NK-92 (cell line): Measurements from ENCODE around the gene PANK1.
"Not testable (repeated sequence)": the region's sequence is repeated elsewhere in the genome, so short reads cannot be mapped to it uniquely, and the experiment has no call there.

ENCODE experiments used
- DNase-seq: peaks from one replicate; lab custom pipeline; 2025; ENCODE audit not compliant: unreplicated experiment; lab: John Stamatoyannopoulos, UW

PANK1 gene

GRCh38 chr10:89576022-89576421, 69.0 kb downstream of the PANK1 start:
- DNase-seq, result no peak

- DNase-seq, result no peak
Observed at GRCh38 chr10:89575031-89575430, 70.0 kb downstream of the PANK1 start.

DNA sequence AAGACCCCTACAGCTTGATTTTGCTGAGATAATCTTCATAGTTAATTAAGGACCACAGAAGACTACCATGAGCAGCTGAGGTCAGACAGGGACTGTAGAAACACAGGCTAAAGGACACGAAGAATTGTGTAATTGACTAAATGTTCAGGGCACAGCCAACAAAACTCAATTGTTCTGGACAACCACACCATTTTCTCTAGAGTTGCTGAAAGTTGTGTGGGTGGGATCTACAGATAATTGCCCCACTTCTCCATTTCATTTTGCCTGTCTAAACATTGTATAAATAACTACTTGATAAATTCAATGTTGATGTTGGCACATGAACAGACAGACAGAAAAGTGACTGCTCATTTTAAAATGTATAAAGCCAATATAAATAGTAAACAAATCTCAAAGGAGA, 70.7 kb downstream of the PANK1 start:
- DNase-seq, result no peak

GRCh38 chr10:89567576-89568245, 77.3 kb downstream of the PANK1 start:
- DNase-seq, result no peak

- DNase-seq, result no peak
Observed at GRCh38 chr10:89566992-89567391, 78.0 kb downstream of the PANK1 start.

GRCh38 chr10:89566095-89566950, 78.7 kb downstream of the PANK1 start:
- no peak for DNase-seq

DNA sequence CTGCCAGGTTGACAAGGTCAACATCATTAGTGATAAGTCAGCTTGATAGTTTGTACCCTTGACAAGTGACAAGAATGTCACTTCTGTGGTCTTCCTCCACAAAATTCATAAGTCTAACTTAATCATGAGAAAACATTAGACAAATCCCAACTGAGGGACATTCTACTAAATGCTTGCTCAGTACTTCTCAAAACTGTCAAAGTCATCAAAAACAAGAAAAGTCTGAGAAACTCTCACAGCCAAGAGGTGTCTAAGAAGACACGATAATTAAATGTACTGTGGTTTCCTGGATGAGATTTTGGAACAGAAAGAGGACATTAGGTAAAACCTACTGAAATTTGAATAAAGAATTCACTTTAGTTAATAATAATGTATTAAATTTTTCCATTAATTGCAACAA, 79.9 kb downstream of the PANK1 start:
- DNase-seq, result no peak

DNA sequence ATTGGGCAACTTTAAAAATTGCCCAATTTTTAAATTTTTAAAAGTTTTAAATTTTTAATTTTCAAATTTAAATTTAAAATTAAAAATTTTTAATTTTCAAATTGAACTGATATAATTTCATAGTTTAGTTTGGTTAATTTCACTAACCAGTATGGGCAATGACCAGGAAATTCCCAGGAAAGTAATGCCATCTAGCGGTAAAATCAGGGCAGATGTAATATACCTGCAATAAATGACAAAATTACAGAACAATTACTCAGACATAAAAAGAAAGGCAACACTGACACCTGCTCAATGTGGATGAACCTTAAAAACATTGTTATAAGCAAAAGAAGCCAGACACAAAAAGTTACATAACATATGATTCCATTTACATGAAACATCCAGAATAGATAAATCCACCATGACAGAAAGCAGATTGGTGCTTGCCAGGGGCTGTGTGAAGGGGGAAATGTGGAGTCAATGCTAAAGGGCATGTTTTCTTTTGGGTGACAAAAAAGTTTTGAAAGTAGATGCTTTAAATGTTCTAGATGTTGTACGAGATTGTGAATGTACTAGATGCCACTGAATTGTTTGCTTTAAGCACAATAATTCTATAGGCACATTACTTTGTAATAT, 81.1 kb downstream of the PANK1 start:
- no peak for DNase-seq

GRCh38 chr10:89563311-89563710, 81.7 kb downstream of the PANK1 start:
- no peak for DNase-seq

- DNase-seq, result no peak
Observed at GRCh38 chr10:89556600-89556999, 88.4 kb downstream of the PANK1 start.

DNA sequence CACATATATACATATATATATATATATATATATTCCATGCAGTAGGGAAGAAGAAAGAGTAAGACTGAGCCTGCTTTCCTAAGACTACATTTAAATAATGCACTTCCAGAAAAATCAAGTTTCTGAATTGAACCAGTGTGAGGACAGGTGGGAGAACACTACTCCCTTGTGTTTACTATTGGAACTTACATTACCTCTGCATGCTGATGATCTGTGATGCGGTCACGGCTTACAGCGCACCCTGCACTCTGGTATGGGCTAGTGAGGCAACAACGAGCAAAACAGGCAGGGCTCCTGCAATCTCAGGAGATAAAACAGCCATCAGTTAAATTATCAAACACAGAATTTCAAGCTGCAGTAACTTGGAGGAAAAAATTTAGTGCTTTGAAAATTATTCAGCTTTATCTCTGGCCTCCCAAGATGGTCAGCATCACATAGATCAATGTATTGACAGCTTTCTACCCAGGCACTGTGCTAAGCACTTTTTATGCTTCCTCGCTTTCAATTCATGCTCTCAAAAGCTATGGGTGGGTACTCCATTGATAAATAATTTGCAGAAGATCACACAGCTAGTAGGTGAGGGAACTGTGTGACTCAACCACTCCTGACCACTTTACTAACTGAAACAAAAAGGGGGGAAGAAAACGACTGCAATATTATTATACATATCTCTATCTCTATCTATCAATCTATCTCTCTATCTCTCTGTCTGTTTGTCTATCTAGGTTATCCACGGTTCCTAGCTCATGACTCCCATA, 89.2 kb downstream of the PANK1 start:
- DNase-seq, result no peak

DNA sequence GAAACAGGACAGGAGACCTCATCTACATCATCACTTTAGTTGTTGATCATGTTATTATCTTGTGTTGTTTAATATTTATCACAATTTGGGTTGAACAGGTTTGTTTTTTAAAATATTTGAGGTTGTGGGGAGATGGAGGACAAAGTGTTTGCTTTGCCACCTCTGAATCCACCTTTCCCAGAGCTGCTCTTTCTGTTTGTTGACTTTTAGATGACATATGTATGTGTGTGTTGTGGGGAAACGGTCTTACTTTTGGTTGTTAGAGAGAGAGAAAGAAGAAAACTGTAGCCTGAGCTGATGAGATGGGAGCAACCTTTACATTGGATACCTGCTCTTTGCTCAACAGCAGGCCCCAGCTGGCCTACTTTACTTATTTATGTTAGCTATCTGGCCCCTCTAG, 90.6 kb downstream of the PANK1 start:
- DNase-seq, result no peak

DNA sequence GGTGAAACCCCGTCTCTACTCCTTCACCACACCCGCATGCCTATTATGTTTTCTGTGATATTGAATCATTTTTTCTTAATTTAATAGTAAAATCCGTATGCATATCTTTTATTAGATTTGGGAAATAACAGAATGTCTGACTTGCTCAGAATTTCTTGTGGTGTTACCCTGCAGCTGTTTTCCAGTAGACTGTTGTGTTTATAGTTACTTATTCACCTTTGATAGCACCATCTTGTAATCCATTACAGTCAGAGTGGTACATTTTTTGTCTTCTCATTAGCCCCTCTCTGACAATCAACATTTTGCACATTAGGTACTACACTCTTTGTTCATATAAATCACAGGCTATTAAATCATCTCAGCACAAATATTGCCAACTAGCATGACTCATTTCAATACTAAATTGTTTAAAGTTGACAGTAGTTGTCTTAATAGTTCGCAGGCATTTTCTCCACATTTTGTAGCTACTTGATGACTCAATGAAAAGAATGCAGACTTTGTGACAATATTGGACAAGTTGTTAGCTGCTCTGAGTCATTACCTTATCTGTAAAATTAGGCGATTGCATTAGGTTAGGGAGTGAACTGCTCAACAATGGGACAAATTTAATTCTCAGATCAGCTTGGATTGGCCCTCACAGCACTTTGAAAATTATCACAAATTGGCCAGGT, 91.8 kb downstream of the PANK1 start:
- no peak for DNase-seq

DNA sequence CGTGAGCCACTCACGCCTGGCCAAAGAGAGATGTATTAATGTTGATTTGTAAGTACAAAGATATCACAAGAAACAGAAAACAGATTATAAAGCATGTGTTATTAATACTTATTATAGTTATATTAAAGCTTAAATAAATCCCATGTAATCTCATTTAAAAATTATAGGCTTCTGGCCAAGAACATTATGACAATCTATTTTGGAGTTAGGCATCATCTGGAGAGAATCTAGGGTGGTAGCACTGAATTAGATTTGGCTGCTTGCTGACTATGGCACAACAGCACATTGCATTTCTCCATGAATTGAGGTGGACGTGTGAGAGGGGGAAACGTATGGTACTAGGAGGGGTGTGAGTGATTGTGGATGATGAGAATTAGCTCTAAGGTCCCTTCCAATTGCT, 92.8 kb downstream of the PANK1 start:
- no peak for DNase-seq

GRCh38 chr10:89550509-89550908, 94.5 kb downstream of the PANK1 start:
- DNase-seq, result no peak

DNA sequence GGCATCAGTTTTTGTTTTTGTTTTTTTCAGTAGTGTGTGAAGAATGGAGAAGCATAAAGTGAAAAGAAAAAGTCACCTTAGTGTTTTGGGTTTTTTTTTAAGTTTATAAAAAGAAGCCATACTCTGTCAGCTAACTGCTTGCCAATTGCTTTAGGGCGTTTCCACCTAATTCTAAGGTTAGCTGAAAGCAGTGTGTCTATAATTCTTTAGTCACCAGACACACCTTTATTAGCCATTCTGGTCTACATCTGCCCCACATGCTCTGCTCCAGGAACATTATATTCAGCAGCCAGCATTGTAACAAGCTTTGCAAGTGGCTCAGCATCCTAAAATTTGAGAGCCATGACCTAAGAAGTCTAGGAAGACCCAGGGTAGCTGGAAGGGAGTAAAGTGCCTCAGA, 95.5 kb downstream of the PANK1 start:
- DNase-seq, result no peak

DNA sequence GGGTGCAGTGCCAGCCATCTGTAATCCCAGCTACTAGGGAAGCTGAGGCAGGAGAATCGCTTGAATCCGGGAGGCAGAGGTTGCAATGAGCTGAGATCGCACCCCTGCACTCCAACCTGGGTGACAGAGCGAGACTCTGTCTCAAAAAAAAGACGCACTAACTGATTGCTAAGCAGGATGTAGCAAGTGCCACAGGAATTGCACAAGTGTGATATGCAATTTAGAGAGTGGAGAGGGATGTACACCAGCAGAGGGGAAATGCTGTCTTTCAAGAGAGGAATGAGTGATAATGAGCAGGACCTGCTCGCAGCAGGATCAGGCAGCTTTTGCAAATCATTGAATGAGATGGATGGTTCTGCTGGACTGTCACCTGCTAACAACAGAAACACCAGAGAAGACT, 96.4 kb downstream of the PANK1 start:
- DNase-seq, result no peak

DNA sequence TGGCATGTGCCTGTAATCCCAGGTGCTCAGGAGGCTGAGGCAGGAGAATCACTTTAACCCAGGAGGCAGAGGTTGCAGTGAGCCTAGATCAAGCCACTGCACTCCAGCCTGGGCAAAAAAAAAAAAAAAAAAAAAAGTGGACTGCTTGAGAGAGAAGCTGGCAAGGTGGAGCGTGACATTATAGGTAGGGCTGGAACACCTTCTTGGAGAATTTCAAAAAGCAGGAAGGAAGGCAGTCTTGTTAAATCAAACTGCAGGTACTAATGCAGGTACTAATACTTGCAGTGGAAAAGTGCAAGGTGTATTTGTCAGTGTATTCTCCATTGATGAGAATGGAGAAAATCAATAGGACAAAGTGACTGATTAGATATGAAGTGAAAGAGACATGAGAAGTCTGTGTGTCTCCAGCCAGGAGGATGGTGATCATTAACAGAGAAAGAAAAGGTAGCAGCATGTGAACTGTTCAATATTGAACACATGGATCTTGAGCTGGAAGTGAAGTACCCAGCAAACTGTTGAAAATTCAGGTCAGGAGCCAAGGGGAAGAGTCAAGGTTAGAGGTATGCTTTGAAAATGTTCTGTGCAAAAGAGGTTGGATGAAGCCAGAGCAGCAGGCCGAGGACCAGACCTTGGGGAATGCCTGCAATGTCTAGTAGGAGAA, 97.1 kb downstream of the PANK1 start:
- no peak for DNase-seq

GRCh38 chr10:89546651-89547050, 98.4 kb downstream of the PANK1 start:
- DNase-seq, result not testable (repeated sequence)

DNA sequence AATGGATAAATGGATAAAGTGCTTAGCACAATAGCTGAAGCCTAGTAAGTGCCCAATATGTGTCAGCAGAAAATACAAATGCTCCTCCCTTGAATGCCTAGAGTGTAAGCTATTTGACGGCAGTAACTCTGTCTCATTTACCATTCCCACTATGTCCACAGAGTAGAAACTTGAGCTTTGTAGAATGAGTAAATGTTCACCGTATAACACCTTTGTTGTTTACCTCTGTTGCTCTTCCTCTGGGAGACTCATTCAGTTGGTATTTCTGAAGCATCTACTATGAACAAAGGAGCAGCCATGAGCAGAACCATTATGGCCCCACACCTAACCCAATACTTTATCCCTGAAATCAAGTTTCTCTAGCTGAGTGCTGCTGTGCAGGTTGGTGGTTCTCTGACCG, 101.2 kb downstream of the PANK1 start:
- no peak for DNase-seq
